ENCODE data around the gene ACBD6. TPM values are rescaled to one million over a fixed set of nuclear protein-coding genes. Genes with fewer than 3 reads are reported as not detected.

The ACBD6 gene
- total RNA-seq, 1 experiment from 2014 or later = 73.6 TPM

DNA sequence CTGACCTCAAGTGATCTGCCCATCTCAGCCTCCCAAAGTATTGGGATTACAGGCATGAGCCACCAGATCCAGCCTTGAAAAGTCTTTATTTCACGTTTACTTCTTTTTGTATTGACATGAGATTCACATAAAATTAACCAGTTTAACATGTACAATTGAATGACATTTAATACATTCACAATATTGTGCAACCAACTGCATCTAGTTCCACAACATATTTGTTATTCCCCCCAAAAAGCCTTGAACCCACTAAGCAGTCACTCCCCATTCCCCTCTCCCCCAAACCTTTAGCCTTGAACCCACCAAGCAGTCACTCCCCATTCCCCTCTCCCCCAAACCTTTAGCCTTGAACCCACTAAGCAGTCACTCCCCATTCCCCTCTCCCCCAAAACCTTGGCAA is 62.0 kb downstream of the ACBD6 start:
- Mint-ChIP-seq H3K4me1 (ENCODE audit: low read depth, unreplicated experiment) (no peaks in the 10 kb centered on the region), H3K36me3 (ENCODE audit: insufficient read depth, unreplicated experiment) (no peaks in the 10 kb centered on the region), H3K27ac (ENCODE audit: unreplicated experiment) (no peak overlapping the region), H3K9me3 (ENCODE audit: low read depth, unreplicated experiment) (peaks cover 6% of the 10 kb centered on the region), H3K27me3 (ENCODE audit: unreplicated experiment) (no peaks in the 10 kb centered on the region), H3K4me3 (ENCODE audit: low read depth, unreplicated experiment) (no peak overlapping the region)
- TF ChIP-seq, protein P1, sequence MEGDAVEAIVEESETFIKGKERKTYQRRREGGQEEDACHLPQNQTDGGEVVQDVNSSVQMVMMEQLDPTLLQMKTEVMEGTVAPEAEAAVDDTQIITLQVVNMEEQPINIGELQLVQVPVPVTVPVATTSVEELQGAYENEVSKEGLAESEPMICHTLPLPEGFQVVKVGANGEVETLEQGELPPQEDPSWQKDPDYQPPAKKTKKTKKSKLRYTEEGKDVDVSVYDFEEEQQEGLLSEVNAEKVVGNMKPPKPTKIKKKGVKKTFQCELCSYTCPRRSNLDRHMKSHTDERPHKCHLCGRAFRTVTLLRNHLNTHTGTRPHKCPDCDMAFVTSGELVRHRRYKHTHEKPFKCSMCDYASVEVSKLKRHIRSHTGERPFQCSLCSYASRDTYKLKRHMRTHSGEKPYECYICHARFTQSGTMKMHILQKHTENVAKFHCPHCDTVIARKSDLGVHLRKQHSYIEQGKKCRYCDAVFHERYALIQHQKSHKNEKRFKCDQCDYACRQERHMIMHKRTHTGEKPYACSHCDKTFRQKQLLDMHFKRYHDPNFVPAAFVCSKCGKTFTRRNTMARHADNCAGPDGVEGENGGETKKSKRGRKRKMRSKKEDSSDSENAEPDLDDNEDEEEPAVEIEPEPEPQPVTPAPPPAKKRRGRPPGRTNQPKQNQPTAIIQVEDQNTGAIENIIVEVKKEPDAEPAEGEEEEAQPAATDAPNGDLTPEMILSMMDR (IDR thresholded peaks at IDR 0.05; ENCODE audit: unreplicated experiment) = no peak
- CTCF ChIA-PET = no interaction called here
- no peak for DNase-seq
- no TSS peak for BruUV-seq (replicated peaks)
- intact Hi-C loops (cut with micrococcal nuclease; ENCODE audit: unreplicated experiment) = no loop called here

DNA sequence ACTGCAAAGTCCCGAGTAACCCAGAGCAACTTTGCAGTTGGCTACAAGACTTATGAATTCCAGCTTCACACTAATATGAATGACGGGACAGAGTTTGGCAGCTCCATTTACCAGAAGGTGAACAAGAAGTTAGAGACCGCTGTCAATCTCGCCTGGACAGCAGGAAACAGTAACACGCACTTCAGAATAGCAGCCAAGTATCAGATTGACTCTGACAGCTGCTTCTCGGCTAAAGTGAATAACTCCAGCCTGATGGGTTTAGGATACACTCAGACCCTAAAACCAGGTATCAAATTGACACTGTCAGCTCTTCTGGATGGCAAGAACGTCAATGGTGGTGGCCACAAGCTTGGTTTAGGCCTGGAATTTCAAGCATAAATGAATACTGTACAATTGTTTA is 66.8 kb downstream of the ACBD6 start:
- peaks cover 16% of the 10 kb centered on the region for H3K4me1 Mint-ChIP-seq (ENCODE audit: low read depth, unreplicated experiment)
- H3K9me3 Mint-ChIP-seq (ENCODE audit: low read depth, unreplicated experiment) = peaks cover 3% of the 10 kb centered on the region
- H3K36me3 Mint-ChIP-seq (ENCODE audit: insufficient read depth, unreplicated experiment) = no peaks in the 10 kb centered on the region
- DNase-seq = no peak
- TF ChIP-seq, protein P1 (IDR thresholded peaks at IDR 0.05; ENCODE audit: unreplicated experiment) = no peak
- intact Hi-C loops (cut with micrococcal nuclease; ENCODE audit: unreplicated experiment) = no loop called here
- H3K27me3 Mint-ChIP-seq (ENCODE audit: unreplicated experiment) = no peaks in the 10 kb centered on the region
- H3K27ac Mint-ChIP-seq (ENCODE audit: unreplicated experiment) = no peak overlapping the region
- BruUV-seq (replicated peaks) = no TSS peak
- CTCF ChIA-PET = no interaction called here
- H3K4me3 Mint-ChIP-seq (ENCODE audit: low read depth, unreplicated experiment) = no peak overlapping the region

DNA sequence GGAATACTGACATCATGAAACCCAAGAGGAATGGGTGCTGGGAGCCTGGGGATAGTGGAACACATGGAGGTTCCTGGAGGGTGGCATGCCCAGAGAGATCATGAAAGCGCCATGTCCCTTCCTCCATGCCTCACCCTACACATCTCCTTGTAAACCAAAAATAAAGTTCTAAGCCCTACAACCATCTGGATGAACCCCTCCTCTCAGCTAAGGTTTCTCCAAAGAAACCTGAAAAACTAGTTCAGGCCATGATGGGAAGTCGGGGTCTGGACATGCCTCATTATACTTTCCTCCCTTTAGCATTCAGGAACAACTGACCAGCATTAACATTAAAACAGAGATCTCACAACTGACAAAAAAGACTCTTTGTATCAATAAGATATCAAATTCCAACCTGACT is 68.5 kb downstream of the ACBD6 start:
- TF ChIP-seq, protein P1 (IDR thresholded peaks at IDR 0.05; ENCODE audit: unreplicated experiment) = no peak
- intact Hi-C loops (cut with micrococcal nuclease; ENCODE audit: unreplicated experiment) = no loop called here
- DNase-seq = no peak
- no peak overlapping the region for H3K27ac Mint-ChIP-seq (ENCODE audit: unreplicated experiment)
- BruUV-seq (replicated peaks) = no TSS peak
- CTCF ChIA-PET = no interaction called here
- no peak overlapping the region for H3K4me3 Mint-ChIP-seq (ENCODE audit: low read depth, unreplicated experiment)
- H3K36me3 Mint-ChIP-seq (ENCODE audit: insufficient read depth, unreplicated experiment) = no peaks in the 10 kb centered on the region
- H3K4me1 Mint-ChIP-seq (ENCODE audit: low read depth, unreplicated experiment) = peaks cover 16% of the 10 kb centered on the region
- peaks cover 3% of the 10 kb centered on the region for H3K9me3 Mint-ChIP-seq (ENCODE audit: low read depth, unreplicated experiment)
- no peaks in the 10 kb centered on the region for H3K27me3 Mint-ChIP-seq (ENCODE audit: unreplicated experiment)

DNA sequence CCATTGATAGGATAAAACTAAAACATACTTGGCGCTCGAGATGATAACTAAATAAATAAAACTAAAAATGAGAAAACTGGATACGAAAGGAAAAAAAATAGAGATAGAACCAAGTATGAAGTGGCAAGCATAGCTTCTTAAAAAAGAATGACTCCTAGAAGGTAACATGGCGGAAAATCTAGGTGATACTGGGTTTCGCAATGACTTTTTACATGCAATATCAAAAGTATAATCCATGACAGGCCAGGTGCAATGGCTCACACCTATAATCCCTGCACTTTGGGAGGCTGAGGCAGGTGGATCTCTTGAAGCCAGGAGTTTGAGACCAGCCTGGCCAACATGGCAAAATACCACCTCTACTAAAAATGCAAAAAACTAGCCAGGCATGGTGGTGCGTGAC is 70.7 kb downstream of the ACBD6 start:
- Mint-ChIP-seq H3K36me3 (ENCODE audit: insufficient read depth, unreplicated experiment) (no peaks in the 10 kb centered on the region), H3K9me3 (ENCODE audit: low read depth, unreplicated experiment) (peaks cover 3% of the 10 kb centered on the region), H3K4me1 (ENCODE audit: low read depth, unreplicated experiment) (peaks cover 16% of the 10 kb centered on the region), H3K27ac (ENCODE audit: unreplicated experiment) (no peak overlapping the region), H3K4me3 (ENCODE audit: low read depth, unreplicated experiment) (no peak overlapping the region), H3K27me3 (ENCODE audit: unreplicated experiment) (no peaks in the 10 kb centered on the region)
- no TSS peak for BruUV-seq (replicated peaks)
- intact Hi-C loops (cut with micrococcal nuclease; ENCODE audit: unreplicated experiment) = no loop called here
- CTCF ChIA-PET = no interaction called here
- TF ChIP-seq, protein P1 (IDR thresholded peaks at IDR 0.05; ENCODE audit: unreplicated experiment) = no peak
- no peak for DNase-seq
